Activated CD4-positive, alpha-beta T cell treated with anti-CD3 and anti-CD28 coated beads, Interleukin-10, Interleukin-2, amounts not matched to agents 100 ng/mL and 50 ng/mL, durations not matched to agents 16 hours and 8 hours (primary cell): ENCODE data around the gene KANSL1L.
"Not testable (repeated sequence)": the region's sequence is repeated elsewhere in the genome, so short reads cannot be mapped to it uniquely, and the experiment has no call there.

Experiments used
- DNase-seq: peaks from one replicate; pipeline ENCODE4 v3.0.0-alpha.2; 2020

Gene KANSL1L

DNA sequence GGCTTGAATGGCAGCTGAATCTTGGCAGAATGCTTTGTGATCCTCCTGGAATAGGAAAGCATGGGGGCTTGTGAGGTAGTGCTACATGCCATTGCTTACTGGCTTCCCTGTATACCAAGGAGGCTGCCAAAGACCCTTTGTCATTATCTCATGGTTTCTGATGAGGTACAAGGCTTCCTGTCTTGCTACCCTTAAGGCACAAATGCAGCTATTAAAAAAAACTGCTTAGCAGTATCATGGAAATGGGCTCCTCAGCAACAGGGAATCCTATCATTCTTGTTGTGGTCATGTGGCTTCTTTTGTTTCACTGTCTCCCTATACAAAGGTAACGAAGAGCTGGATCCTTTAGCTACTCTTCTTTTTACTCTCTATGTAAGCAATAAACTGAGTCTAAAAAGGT is 6.6 kb upstream of the KANSL1L start:
- no peak for DNase-seq

DNA sequence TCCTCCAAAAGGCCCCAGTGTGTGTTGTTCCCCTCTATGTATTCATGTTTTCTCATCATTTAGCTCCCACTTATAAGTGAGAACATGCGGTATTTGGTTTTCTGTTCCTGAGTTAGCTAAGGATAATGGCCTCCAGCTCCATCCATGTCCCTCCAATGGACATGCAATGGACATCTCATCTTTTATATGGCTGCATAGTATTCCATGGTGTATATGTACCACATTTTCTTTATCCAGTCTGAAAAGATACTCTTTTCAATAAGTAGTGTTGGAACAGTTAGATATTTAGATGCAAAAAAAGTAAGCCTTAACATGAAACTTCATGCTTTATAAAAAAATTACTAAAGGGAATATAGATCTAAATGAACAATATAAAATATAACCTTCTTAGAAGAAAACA is 5.9 kb upstream of the KANSL1L start:
- not testable (repeated sequence) for DNase-seq

DNA sequence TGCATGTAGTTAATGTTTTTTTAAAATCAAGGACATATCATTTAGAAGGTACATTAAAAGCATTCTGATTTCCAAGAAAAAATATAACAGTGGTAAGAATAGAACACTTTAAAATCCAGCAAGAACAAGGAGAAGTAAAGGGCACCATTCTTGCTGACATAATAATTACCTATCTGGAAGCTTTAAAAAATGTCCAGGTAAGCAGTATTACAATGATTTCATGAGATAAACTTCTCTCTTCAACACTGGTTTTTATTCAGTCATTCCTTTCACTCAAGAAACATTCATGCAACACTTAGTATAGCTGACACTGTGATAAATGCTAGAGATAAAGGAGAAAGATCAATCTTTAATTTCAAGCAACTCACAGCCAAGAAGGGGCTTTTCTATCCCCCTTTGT is 2.9 kb upstream of the KANSL1L start:
- DNase-seq, result no peak

DNA sequence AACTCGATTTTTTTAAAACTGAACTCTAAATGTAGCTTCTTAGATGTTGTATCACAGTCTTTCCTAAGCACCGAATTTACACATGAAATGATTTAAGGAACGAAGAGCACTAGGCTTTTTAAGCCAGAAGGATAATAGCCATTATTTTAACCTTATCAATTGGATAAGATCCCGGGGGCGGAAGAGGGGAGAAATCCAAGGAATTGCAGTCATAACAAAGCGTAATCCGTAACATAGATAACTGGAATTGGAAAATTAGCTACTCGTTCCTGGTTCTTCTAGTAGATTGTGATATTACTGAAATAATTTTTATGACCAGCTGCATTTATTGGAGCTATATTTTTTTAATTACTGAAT is 988 bp upstream of the KANSL1L start:
- DNase-seq, result no peak

DNA sequence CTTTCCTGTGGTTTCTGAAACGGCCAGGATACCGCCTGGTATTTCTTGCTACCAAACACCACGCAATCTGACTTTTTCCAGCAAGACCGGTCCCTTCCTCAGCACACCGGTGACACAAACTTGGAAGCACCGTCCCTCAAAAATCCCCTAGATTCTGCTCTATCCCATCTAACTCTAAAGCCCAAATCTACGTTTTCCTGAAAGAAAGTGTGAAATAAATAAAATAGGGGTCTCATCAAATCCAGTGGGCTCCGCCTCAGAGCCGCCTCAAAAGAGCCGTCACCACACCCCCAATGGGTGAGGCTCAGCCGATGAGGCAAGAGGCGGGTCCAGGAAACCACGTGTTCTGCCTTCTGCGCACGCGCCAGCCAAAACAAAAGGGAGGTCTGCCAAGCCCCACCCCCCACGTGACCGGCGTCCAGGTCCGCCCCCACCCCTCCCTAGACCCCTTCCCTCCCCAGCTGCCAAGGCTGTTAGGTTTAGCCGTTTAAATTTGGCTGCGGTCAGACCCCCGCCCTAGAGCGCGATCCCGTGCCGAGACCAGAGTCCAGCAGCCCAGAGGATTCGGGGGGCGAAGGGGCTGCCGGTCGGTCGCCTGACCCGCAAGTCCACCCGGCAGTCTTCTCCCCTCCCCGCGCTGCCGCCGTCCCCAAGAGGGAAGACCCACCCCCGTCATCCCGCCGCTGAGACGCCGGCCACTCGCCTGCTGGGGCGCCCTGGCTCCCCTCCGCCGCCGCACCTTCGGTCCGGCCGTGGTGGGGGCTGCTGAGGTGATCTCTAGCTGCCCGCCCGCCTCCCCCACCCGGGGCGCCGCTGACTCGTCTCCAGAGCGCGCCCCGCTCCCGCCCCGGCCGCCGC is 534 bp downstream of the KANSL1L start:
- peak; percentile 98 for DNase-seq

DNA sequence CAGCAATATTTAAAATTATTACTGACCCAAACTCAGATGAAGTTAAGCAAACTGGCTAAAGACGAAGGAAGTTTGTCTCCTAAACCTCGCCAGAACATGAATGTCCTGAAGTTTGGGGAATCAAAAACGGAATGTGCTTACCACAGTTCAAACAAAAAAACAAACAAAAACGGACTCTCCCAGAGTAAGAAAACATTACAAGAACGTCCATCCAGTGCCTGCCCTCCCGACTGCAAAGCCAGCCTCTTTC is 1.1 kb downstream of the KANSL1L start:
- no peak for DNase-seq

DNA sequence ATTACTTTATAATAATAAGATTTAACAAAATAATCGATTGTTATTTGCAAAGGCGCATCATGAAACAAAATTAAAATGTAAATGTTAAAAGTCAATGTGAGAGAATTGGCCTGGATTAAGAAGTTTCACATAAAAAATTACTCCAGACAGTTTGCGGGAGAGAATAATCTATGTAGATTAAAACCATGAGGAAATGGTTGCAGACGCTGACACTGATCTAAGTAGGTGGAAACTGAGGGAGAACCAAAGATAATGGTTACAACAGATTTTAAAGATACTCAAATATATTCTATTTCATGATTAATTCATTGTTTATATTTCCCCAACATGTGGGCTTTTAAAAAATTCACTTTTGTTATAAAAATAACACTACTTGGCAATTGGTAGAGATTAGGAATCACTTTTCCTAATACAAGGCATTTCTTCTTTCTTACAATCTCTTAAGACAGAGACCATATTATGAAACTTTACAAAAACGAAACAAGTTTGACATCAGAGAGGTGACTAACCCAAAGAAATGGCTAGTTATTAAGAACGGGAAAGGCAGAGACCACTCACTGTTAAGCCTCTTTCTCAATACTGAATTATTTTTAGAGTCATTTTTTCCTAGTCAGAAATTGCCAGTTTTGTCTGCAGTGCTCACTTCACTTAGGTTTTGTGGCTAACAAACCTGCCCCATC is 1.6 kb downstream of the KANSL1L start:
- peak; percentile 65 for DNase-seq

DNA sequence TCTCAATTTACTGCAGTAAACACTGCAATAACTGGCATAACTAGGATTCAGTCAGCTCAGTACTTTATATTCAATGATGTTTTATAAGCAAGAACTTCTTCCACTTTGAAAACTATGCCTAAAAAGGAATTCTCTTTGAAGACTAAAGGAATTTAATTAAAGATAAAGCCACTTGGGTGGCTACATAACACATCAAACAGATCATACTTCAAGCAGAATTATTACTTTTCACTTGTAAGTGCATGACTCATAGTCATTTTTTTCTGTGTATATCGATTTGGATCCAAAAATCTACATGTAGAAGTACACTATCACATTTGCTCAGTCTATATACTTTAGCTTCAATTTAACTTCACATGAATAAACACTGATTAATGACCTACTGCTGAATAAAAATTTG is 4.0 kb downstream of the KANSL1L start:
- no peak for DNase-seq

DNA sequence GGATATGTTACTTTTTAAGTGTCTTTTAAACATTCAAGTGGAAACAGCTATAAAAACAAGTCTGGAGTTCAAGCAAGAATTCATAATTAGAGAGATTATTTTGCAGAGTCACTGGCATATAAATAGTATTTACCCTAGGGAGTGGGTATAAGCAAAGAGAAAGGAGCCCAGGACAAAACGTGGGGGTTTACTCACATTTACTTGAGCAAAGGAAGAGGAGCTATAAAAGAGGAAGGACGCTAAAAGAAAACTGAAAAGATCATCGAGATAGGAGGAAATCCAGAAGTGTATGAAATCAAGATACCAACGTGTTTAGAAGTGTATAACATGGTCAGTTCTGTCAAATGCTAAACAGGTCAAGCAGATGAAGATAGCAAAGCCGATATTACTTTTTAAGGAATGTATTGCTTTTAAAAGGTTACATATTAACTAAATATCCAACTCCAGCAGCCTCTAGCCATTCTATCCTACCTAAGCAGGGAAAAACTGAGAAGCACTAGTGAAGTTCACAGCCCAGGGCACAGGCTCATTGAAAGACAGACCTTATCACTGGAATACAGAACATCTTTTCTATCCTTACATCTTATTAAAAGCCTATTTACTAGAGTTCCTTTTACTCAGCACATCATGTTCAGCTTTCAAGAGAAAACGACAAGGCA is 8.6 kb downstream of the KANSL1L start:
- DNase-seq, result no peak

DNA sequence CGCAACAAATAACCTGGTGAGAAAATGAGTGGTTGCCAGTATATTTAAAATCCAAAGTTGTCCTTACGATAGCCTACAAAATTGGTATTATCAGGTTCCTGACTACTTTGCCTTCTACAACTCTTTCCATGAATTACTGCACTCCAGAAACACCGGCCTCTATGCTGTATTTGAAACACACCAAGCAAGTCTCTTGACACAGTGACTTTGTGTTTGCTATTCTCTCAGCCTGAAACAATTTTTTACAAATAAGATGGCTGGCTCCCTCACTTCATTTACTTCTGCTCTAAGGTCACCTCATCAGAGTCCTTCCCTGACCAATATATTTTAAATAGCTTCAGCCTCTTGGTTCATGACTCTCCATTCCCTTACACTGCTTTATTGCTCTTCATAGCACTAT is 12.2 kb downstream of the KANSL1L start:
- no peak for DNase-seq

DNA sequence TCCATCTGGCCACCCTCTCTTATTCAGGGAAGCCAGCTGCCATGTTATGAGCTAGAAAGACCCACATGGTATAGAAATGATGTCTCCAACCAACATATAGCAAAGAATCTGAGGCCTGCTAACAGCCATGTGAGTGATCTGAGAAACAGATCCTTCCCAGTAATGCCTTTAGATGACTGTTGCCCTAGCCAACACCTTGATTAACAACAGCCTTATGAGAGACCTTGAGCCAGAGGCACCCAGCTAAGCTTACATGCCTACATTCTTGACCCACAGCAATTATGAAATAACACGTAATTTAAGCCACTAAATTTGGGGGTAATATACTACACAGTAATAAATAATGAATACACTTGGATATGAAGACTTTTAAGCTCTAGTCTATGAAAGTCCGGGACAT is 13.0 kb downstream of the KANSL1L start:
- no peak for DNase-seq

DNA sequence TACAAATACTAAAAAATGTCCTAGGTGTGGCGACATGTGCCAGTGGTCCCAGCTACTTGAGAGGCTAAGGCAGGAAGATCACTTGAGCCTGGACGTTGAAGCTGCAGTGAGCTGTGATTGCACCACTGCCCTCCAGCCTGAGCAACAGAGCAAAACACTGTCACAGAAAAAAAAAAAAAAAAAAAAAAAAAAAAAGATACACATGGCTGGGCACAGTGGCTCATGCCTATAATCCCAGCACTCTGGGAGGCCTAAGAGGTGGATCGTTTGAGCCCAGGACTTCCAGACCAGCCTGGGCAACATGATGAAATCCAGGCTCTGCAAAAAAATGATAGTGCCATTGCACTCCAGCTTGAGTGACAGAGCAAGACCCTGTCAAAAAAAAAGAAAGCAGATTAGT is 13.7 kb downstream of the KANSL1L start:
- no peak for DNase-seq

DNA sequence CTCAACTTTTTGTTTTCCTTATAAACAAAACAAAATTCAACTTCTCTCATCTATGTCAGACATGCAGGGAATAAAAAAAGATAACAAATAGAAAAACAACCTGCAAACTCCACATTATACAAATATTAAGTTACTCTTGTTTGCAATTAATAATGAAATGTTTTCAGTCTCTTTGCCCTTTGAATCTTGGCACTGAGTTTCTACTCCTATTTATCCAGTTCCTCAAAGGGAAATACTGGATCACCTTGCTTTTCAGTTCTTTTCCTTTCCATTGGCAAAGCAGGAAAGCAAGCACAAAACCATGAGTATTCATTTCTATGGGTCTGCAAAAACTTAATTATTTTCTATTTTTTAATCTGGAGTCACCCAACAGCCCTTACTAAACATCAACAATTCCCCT is 23.6 kb downstream of the KANSL1L start:
- no peak for DNase-seq

DNA sequence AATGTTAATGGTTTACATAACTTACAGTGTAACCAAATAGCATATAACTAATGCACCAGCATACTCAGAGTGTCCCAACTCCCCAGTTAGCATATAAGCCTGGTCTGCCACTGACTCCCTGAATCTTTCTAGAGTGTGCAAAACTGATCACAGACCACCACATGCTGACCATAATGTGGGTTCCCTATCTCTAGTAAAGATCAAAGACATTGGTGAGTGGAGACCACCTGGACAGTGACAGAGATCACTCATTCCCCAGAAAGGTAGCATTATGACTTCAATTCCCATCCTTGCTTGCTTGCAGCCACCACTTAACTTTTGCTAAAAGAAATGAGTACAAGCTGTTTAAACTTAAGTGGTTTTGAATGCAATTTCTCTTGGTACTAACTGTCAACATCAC is 39.0 kb downstream of the KANSL1L start:
- peak; percentile 9 for DNase-seq

DNA sequence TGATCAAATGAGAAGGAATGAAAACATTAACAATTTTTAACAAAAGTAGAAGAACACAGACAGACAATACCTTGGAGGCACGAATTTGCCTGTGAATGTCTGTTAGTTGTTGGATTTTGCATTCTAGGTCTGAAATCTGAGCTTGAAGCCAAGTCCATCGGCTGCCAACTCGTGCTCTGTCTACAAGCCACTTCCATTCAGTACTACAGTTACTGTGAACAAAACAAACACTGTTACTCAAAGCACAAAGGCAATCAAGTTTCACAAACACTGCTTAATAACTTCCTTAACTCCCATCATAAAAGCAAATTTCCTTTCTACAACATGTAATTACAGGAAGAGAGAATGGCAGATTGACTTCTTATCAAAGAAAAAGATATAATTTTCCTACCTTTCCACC is 42.2 kb downstream of the KANSL1L start:
- no peak for DNase-seq

DNA sequence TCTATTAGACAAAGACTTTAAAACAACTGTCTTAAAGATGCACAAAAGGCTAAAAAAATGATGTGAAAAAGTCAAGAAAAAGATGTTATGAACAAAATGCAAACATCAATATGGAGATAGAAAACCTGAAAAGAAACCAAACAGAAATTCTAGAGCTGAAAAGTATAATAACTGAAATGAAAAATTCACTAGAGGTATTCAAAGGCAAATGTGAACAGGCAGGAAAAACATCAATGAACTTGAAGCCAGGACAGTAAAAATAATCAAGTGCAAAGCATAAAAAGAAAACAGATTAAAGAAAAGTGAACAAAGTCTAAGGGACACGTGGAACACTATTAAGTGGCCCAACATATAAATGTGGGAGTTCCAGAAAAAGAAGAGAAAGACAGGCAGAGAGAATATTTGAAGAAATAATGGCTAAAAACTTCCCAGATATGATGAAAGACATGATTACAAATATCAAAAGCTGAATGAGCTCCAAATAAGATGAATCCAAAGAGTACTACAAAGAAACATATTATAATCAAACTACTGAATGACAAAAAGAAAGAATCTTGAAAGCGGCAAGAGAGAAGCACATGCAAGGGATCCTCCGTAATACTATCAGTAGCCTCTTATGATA is 57.5 kb downstream of the KANSL1L start:
- DNase-seq, result no peak

DNA sequence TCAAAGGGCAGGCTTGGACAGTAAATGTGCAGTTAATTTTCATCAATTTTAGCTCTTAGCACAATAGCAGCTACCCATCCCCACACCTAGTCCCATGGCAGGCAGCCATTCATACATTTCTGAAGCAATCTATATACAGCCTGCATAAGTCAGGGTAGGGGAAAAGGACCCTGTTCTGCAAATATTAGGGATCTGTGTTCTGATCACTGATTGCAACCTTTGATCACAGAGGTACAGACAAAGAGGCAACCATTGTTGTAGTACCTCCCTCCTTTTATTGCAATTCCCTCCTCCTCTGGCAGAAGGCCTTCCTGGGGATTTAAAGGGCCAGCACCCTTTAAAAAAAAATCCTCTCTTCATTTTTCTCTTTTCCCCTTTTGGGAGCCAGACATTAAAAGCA is 58.3 kb downstream of the KANSL1L start:
- no peak for DNase-seq

DNA sequence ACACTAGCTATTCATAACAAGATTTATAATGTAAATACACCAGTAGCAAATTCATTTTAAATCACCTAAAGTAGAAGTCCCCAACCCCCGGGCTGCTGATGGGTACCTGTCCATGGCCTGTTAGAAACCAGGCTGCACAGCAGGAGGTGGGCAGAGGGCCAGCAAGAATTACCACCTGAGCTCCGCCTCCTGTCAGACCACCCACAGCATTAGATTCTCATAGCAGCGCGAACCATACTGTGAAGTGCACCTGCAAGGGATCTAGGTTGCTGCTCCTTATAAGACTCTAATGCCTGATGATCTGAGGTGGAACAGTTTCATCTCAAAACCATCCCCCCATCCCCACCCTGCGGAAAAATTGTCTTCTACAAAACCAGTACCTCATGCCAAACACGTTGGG is 71.3 kb downstream of the KANSL1L start:
- DNase-seq, result no peak

DNA sequence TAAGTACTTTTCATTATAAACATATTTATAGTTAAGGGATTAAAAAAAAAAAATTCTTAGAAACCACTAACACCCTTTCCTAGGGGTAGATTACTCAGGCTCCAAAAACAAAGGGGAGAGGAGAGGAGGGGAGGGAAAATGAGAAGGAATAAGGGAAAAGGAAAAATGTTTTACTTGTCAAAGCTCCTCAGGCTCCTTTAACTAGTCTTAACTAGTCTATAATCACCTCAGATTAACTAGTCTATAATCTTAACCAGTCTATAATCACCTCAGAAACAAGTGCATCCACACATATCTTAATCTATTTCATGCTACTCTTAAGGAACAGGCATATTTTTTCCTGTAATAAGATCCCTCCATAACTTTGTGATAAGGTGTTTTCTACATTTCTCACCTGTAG is 76.4 kb downstream of the KANSL1L start:
- no peak for DNase-seq

DNA sequence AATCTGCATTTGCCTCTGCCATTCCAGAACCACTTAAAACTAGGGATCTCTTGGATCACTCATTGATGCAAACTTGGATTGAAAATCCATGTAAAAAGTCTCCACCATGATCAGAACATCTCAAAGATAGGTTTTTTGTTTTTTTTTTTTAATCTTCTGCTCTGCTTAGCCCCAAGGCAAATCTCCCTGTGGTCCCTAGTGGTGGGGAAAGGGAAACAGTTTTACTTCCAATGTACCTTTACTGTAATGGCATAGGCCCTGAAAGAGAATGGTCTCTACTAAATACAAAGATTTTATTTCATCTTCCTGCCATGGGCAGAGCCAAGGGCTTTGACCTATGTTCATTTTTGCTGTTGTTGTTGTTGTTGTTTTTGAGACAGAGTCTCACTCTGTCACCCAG is 78.4 kb downstream of the KANSL1L start:
- DNase-seq, result no peak

DNA sequence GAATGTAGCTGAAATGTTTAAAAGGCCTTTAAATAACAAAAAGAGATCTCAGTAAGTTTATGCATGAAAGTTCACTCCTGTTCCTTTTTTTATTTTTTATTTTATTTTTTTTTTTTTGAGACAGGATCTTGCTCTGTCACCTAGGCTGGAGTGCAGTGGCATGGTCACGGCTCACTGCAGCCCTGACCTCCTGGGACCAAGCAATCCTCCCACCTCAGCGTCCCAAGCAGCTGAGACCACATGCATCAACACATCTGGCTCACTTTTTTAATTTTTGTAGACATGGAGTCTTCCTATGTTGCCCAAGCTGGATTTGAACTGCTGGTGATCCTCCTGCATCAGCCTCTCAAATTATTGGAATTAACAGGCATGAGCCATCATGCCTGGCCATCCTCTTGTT is 84.3 kb downstream of the KANSL1L start:
- DNase-seq, result no peak

DNA sequence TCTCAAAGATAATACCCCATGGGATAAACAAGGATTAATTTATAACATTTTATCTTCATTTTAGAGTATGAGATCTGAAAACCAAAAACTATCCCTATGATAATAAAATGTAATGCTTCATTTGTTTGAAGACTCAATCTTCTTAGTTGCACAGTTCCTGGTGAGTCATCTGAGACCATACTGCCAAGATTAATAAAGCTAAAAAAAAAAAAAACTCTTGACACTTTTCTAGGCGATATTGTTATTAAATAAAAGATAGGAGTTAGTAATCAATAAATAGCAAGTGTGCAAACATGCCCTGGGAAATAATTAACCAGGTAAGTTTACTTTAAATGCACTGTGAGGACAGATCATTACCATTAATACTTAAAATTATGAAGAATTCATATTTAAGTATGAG is 84.9 kb downstream of the KANSL1L start:
- no peak for DNase-seq

DNA sequence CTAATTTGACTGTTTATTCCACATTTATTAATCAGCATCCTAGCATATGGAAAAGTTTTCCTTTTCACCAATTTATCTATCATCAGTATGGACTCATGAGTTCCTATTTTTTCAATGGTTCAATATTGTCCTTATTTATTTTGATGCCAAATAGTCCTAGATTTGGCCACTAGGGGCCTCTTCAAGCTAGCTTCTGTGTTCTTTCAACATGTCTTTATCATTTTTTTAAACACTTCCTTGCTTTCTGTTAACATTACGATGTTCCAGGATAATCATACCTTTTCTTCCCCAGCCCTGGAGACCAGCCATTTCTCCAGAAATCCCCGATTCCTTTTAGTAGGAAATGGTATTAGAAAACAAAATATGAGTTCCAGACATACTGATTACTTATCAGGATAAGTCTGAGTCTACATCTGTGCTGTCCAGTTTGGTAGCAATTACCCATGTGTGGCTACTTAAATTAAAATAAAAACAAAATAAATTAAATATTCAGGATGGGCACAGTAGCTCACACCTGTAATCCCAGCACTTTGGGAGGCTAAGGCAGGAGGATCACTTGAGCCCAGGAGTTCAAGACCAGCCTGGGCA is 98.2 kb downstream of the KANSL1L start:
- DNase-seq, result peak; percentile 8

DNA sequence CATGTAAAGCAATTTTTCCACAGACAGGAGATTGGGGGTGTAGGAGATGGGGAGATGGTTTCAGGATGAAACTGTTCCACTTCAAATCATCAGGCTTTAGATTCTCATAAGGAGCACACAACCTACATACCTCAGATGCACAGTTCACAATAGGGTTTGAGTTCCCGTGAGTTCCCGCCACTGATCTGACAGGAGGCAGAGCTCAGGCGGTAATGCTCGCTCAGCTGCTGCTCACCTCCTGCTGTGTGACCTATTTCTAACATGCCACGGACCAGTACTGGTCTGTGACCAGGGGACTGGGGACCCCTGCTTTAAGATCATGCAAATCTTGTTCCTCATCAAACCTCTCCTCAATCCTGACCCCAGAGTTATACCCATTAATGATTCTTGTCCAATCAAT is 98.7 kb downstream of the KANSL1L start:
- DNase-seq, result no peak
